A172 (cell line): ENCODE measurements around the gene TICRR. TPM values are rescaled to one million over a fixed set of nuclear protein-coding genes. Genes with fewer than 3 reads are reported as not detected.

ENCODE experiments used
- DNase-seq: peaks from one replicate; pipeline ENCODE4 v3.0.0-alpha.2; 2015; ENCODE audit warnings: low spot score
- total RNA-seq: library from RNA; depleted of rRNA; stranded (reverse); fragments of >200 nt; shearing (Covaris generic); gene quantifications from 2 replicates; pipeline ENCODE4 v1.2.3, GENCODE V29; 2014

The TICRR gene
- total RNA-seq, 1 experiment from 2014 or later = 6.4 TPM

GRCh38 chr15:89629829-89630228 lies 54.6 kb downstream of the TICRR start:
- no peak for DNase-seq

- no peak for DNase-seq
Measured at GRCh38 chr15:89630260-89630659, 55.0 kb downstream of the TICRR start.

- no peak for DNase-seq
Measured at GRCh38 chr15:89630974-89631901, 56.0 kb downstream of the TICRR start.

GRCh38 chr15:89631902-89632264 lies 56.6 kb downstream of the TICRR start:
- DNase-seq = no peak

GRCh38 chr15:89632563-89633430 lies 57.5 kb downstream of the TICRR start:
- DNase-seq = no peak

GRCh38 chr15:89633585-89633984 lies 58.3 kb downstream of the TICRR start:
- no peak for DNase-seq

- no peak for DNase-seq
Measured at GRCh38 chr15:89640245-89640644, 65.0 kb downstream of the TICRR start.

- DNase-seq = no peak
Measured at GRCh38 chr15:89641053-89641452, 65.8 kb downstream of the TICRR start.

- DNase-seq = no peak
Measured at GRCh38 chr15:89642106-89642505, 66.8 kb downstream of the TICRR start.

- DNase-seq = no peak
Measured at GRCh38 chr15:89645680-89646079, 70.4 kb downstream of the TICRR start.

GRCh38 chr15:89646416-89647141 lies 71.3 kb downstream of the TICRR start:
- DNase-seq = no peak

- DNase-seq = peak; percentile 48
Measured at GRCh38 chr15:89647191-89647851, 72.1 kb downstream of the TICRR start.

GRCh38 chr15:89648106-89649012 lies 73.1 kb downstream of the TICRR start:
- no peak for DNase-seq

GRCh38 chr15:89649013-89649625 lies 73.8 kb downstream of the TICRR start:
- no peak for DNase-seq

- DNase-seq = no peak
Measured at GRCh38 chr15:89649716-89650115, 74.4 kb downstream of the TICRR start.

- no peak for DNase-seq
Measured at GRCh38 chr15:89652131-89652530, 76.9 kb downstream of the TICRR start.

GRCh38 chr15:89652666-89653065 lies 77.4 kb downstream of the TICRR start:
- DNase-seq = no peak

GRCh38 chr15:89653578-89653977 lies 78.3 kb downstream of the TICRR start:
- DNase-seq = no peak

- no peak for DNase-seq
Measured at GRCh38 chr15:89654301-89654761, 79.1 kb downstream of the TICRR start.
